Psoas muscle (tissue), 8 donors: Measurements from ENCODE around the gene CERS3. TPM values are rescaled to one million over a fixed set of nuclear protein-coding genes. Genes with fewer than 3 reads are reported as not detected.

Experiments
- ATAC-seq, 4 donors: fragments of 200-7000 bp; cut with Tn5 transposase; one replicate each; pipeline ENCODE4 v1.9.1; 2020; ENCODE audit warnings: moderate library complexity in 3 of 4, mild to moderate bottlenecking in 2 of 4
- DNase-seq, 2 donors: peaks; one replicate each; pipeline ENCODE4 v3.0.0-alpha.2; 2020
- H3K27ac ChIP-seq: fragments of 200-600 bp; one replicate; pipeline ENCODE4 v1.8.0; 2022
- H3K27me3 ChIP-seq, 3 donors: fragments of 200-600 bp in 1 of 3; one replicate each; pipeline versions ENCODE4 v1.6.1 to v1.8.0; 2013 to 2022; ENCODE audit warnings: low read length in 2 of 3, mild to moderate bottlenecking in 2 of 3, moderate library complexity in 1 of 3; ENCODE audit not compliant: insufficient read depth in 3 of 3
- H3K36me3 ChIP-seq, 2 donors: fragments of 200-600 bp in 1 of 2; one replicate each; pipeline versions ENCODE4 v1.6.1 to v1.8.0; 2013 to 2022; ENCODE audit warnings: low read depth in 1 of 2, mild to moderate bottlenecking in 1 of 2, moderate library complexity in 1 of 2; ENCODE audit not compliant: insufficient read depth in 1 of 2
- H3K4me1 ChIP-seq: fragments of 200-600 bp; one replicate; pipeline ENCODE4 v1.8.0; 2022
- H3K4me3 ChIP-seq: fragments of 200-600 bp; one replicate; pipeline ENCODE4 v1.8.0; 2022; ENCODE audit warnings: mild to moderate bottlenecking
- H3K9me3 ChIP-seq: fragments of 200-600 bp; one replicate; pipeline ENCODE4 v1.8.0; 2022
- WGBS, 3 donors: extraction: QIAGEN DNeasy Blood & Tissue Kit; methylation state at CpG; one replicate each; pipeline versions ENCODE4 v1.1.6 to v1.1.7; 2013; 5-methylcytosine and 5-hydroxymethylcytosine counted together
- intact Hi-C, 2 donors: fragments of 100-400 bp; cut with DNase I; formaldehyde crosslinking; loops; one replicate each; pipeline versions ENCODE4 v1.11.0 to v1.14.2; 2022
- polyA plus RNA-seq, 3 donors: library from polyadenylated mRNA; stranded (reverse); fragments of 200-250 nt; gene quantifications; one replicate each; pipeline ENCODE4 v1.2.3, GENCODE V29; 2013
- total RNA-seq, 4 donors: library from RNA; stranded (reverse); fragmentation: NEBNext Ultra II Directional in 2 of 4; extraction: Animal tissue kit (Norgen Biotek cat#: 25700) in 2 of 4; gene quantifications; one replicate each; pipeline versions ENCODE4 v1.2.1 to v1.2.4, GENCODE V29; 2021 to 2023
- TF ChIP-seq, protein P1 (sequence below): fragments of 200-600 bp; IDR thresholded peaks from one replicate; pipeline ENCODE4 v1.8.0; 2022; ENCODE audit warnings: antibody characterized with exemption
- donor health status: healthy with polysubstance abuse.
- donor health status: DM: no; HTN: no; CAD: no; lungs with moderate emphysema.
- donor health status: Bipolar disorder and iron deficiency.
- donor health status: healthy.
- donor health status: DM: yes; HTN: yes; CAD: no.
- donor health status: DM: no; HTN: no; CAD: no.
- donor health status: DM: no; HTN: no; CAD: no.
- donor health status: DM: yes; HTN: yes; CAD: no.

CERS3 gene
- total and polyA plus RNA-seq, 7 donors, result 0.05 to 0.49 (median 0.15) TPM; not detected in 2

DNA sequence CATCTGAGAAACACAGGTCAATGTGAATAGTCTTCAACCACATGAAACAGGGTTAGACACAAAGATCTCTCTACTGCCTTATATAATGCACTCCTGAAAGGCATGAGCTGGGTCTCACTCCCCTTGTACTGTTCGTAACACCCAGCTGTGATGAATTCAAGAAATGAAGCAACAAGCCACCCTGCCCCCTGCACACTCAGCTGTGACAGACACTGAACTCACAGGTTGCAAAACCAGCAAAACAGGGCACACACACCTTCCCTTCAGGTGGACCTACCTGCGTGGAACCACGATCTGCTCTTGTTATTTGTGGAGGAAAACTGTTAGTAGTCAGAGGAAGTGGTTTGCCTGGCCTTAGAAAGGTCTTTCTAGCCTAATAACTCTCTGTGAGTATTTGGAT, 64.5 kb downstream of the CERS3 start:
- no peaks in the 10 kb centered on the region for H3K36me3 ChIP-seq

DNA sequence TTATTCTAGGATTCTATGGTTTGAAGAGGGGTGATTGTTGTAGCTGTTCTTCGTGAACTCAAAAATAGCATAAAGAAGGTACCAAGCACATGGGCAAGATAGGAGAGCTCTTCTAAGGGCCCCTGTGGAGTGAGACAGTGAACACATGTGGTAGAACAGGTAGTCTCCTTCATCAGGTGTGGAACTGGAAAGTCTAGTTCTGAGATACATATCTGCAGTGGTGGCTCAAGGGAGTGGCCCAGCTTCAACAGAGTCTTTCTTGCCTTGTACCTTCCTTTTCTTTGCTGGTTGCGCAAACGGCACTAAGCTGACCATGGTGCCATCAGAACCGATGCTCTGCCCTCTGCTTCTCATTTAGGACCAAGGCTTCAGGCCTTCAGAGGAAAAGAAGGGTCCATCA, 65.2 kb downstream of the CERS3 start:
- H3K27ac ChIP-seq, result no peak overlapping the region
- no peak overlapping the region for H3K4me3 ChIP-seq
- H3K27me3 ChIP-seq, result no peaks in the 10 kb centered on the region
- no peaks in the 10 kb centered on the region for H3K36me3 ChIP-seq
- no peak for ATAC-seq
- DNase-seq, result no peak
- H3K9me3 ChIP-seq, result no peaks in the 10 kb centered on the region
- 96 to 99% (median 99%) methylated on average over 4 of the region's 4 CpGs for WGBS, 3 donors
- TF ChIP-seq, protein P1, sequence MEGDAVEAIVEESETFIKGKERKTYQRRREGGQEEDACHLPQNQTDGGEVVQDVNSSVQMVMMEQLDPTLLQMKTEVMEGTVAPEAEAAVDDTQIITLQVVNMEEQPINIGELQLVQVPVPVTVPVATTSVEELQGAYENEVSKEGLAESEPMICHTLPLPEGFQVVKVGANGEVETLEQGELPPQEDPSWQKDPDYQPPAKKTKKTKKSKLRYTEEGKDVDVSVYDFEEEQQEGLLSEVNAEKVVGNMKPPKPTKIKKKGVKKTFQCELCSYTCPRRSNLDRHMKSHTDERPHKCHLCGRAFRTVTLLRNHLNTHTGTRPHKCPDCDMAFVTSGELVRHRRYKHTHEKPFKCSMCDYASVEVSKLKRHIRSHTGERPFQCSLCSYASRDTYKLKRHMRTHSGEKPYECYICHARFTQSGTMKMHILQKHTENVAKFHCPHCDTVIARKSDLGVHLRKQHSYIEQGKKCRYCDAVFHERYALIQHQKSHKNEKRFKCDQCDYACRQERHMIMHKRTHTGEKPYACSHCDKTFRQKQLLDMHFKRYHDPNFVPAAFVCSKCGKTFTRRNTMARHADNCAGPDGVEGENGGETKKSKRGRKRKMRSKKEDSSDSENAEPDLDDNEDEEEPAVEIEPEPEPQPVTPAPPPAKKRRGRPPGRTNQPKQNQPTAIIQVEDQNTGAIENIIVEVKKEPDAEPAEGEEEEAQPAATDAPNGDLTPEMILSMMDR, result no peak
- intact Hi-C loops, result no loop called here
- peaks cover 5% of the 10 kb centered on the region for H3K4me1 ChIP-seq

More for the DNA sequence above, 64.5 kb downstream of the CERS3 start:
- Histone ChIP-seq H3K9me3 (no peaks in the 10 kb centered on the region), H3K27me3 (no peaks in the 10 kb centered on the region), H3K27ac (no peak overlapping the region), H3K4me1 (peaks cover 5% of the 10 kb centered on the region), H3K4me3 (no peak overlapping the region)
- TF ChIP-seq, protein P1, result no peak
- intact Hi-C loops, result no loop called here
- DNase-seq (no peak), ATAC-seq (no peak)
- WGBS, 3 donors, result 87 to 95% (median 94%) methylated on average over 3 of the region's 3 CpGs

DNA sequence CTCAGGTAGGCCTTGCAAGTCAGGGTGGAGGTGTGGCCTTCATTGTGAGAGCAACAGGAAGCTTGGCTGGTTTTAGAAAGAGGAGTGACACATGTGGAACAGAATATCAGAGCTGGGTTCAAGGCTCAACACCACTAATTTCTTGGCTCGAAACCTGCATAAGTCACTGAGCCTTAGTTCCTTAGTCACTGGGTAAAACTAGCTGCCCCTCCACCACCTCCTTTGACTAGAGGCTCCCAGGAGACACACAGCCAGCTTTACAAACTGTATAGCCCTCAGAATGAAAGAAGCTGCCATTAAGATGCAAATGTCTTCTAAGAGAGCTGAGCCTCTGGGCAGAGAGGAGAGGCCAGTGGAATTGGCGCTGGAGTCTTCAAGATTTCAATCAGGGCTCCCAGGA, 67.7 kb downstream of the CERS3 start:
- Histone ChIP-seq H3K9me3 (peaks cover 20% of the 10 kb centered on the region), H3K27ac (no peak overlapping the region), H3K27me3 (no peaks in the 10 kb centered on the region), H3K36me3 (no peaks in the 10 kb centered on the region), H3K4me3 (no peak overlapping the region), H3K4me1 (no peaks in the 10 kb centered on the region)
- ATAC-seq (no peak), DNase-seq (no peak)
- WGBS, 3 donors, result 25 to 68% (median 64%) methylated on average over 2 of the region's 2 CpGs
- intact Hi-C loops, result no loop called here
- TF ChIP-seq, protein P1, result no peak

DNA sequence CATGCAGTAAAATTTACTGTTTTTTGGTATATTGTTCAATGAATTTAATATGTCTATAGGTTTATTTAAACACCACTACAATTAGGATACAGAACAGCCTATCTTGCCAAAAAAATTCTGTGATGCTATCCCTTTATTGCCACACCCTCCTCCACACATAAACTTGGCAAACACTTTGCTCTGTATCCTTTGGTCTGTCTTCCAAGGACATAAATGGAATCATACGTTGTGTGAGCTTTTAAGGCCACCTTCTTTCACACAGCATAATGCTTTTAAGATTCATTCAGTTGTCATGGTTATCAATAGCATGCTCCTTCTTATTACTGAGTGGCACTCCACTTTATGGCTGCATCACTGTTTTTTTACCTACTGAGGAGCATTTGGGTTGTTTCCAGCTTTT, 71.5 kb downstream of the CERS3 start:
- intact Hi-C loops, result no loop called here
- 78 to 81% (median 79%) methylated on average over 1 of the region's 1 CpG for WGBS, 3 donors
- TF ChIP-seq, protein P1, result no peak
- Histone ChIP-seq H3K27me3 (no peaks in the 10 kb centered on the region), H3K36me3 (no peaks in the 10 kb centered on the region), H3K9me3 (peaks cover 20% of the 10 kb centered on the region), H3K4me1 (no peaks in the 10 kb centered on the region), H3K27ac (no peak overlapping the region), H3K4me3 (no peak overlapping the region)
- DNase-seq (no peak), ATAC-seq (no peak)

DNA sequence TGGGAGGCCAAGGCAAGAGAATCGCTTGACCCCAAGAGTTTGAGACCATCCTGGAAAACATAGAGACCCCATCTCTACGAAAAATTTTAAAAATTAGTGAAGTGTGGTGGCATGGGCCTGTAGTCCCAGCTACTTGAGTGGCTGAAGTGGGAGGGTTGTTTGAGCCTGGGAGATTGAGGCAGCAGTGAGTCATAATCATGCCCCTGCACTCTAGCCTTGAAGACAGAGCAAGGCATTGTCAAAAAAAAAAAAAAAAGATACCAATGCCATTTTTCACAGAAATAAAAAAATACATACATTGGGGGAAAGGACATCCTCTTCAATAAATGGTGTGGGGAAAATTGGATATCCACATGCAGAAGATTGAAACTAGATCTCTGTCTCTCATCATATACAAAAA, 74.6 kb downstream of the CERS3 start:
- H3K9me3 ChIP-seq, result peaks cover 26% of the 10 kb centered on the region
- DNase-seq (no peak), ATAC-seq (no peak)
- H3K27ac ChIP-seq, result no peak overlapping the region
- 70 to 75% (median 70%) methylated on average over 2 of the region's 2 CpGs for WGBS, 3 donors
- intact Hi-C loops, result no loop called here
- no peak overlapping the region for H3K4me3 ChIP-seq
- no peaks in the 10 kb centered on the region for H3K36me3 ChIP-seq
- H3K4me1 ChIP-seq, result no peaks in the 10 kb centered on the region
- H3K27me3 ChIP-seq, result no peaks in the 10 kb centered on the region
- TF ChIP-seq, protein P1, result no peak
